Left lung (tissue), 10 donors: ENCODE results near the gene FAM43B. TPM values are rescaled to one million over a fixed set of nuclear protein-coding genes. Genes with fewer than 3 reads are reported as not detected.
"Not testable (repeated sequence)": the region's sequence is repeated elsewhere in the genome, so short reads cannot be mapped to it uniquely, and the experiment has no call there.

ENCODE experiments used
- ATAC-seq: fragments of 200-7000 bp; cut with Tn5 transposase; one replicate; pipeline ENCODE4 v1.9.1; 2020; ENCODE audit warnings: moderate library complexity
- DNase-seq, 4 donors: peaks; one replicate each; pipeline ENCODE4 v3.0.0-alpha.2; 2013 to 2020
- H3K27ac ChIP-seq, 2 donors: fragments of 200-600 bp; sonication (generic) in 1 of 2; one replicate each; pipeline versions ENCODE4 v1.5.0 to v1.8.0; 2020 to 2021
- H3K27me3 ChIP-seq, 2 donors: fragments of 200-600 bp; sonication (generic) in 1 of 2; one replicate each; pipeline versions ENCODE4 v1.5.0 to v1.8.0; 2020 to 2021
- H3K36me3 ChIP-seq, 2 donors: fragments of 200-600 bp; sonication (generic) in 1 of 2; one replicate each; pipeline versions ENCODE4 v1.5.0 to v1.8.0; 2020 to 2021
- H3K4me1 ChIP-seq, 2 donors: fragments of 200-600 bp; one replicate each; pipeline ENCODE4 v1.8.0; 2021
- H3K4me3 ChIP-seq, 2 donors: fragments of 200-600 bp; sonication (generic) in 1 of 2; one replicate each; pipeline versions ENCODE4 v1.5.0 to v1.8.0; 2020 to 2021; ENCODE audit warnings: mild to moderate bottlenecking in 1 of 2
- H3K9me3 ChIP-seq, 2 donors: fragments of 200-600 bp; sonication (generic) in 1 of 2; one replicate each; pipeline versions ENCODE4 v1.5.0 to v1.8.0; 2020 to 2021
- intact Hi-C, 2 donors: fragments of 100-400 bp; cut with DNase I; formaldehyde crosslinking; loops; one replicate each; pipeline versions ENCODE4 v1.11.2 to v1.14.2; 2022
- polyA plus RNA-seq, 6 donors: library from polyadenylated mRNA; unstranded; fragments of 120-200 nt; gene quantifications; one replicate each; pipeline ENCODE4 v1.2.1, GENCODE V29; 2013; ENCODE audit not compliant: insufficient read length in 6 of 6
- total RNA-seq, 2 donors: library from RNA; stranded (reverse); fragmentation: NEBNext Ultra II Directional; extraction: Animal tissue kit (Norgen Biotek cat#: 25700); gene quantifications; one replicate each; pipeline ENCODE4 v1.2.1, GENCODE V29; 2021
- TF ChIP-seq, protein P1 (sequence below), 2 donors: fragments of 200-600 bp; sonication (generic) in 1 of 2; IDR thresholded peaks; one replicate each; pipeline versions ENCODE4 v1.5.0 to v1.8.0; 2021; ENCODE audit warnings: antibody characterized with exemption in 2 of 2
- donor health status: DM: no; HTN: yes; CAD: no.
- donor health status: DM: no; HTN: no; CAD: no.

Gene FAM43B
- total and polyA plus RNA-seq, 8 donors, result 0.41 to 1.1 (median 0.69) TPM

DNA sequence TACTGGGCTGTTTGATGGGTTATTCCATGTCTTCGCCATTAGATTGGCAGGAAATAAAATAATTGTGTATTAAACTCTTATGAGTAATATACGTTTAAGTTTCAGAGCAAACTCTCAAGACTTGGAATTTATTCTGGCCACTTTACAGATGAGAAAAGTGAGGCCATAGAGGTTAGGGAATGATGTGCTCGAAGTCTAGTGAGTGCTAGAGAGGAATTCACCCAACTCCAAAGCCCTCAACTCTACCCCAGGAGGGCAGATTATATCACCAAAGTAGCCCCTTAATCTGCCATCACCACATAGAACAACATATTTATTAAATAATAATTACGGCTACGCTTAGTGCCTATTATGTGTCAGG, 44.0 kb upstream of the FAM43B start:
- DNase-seq, result no peak
- H3K27ac ChIP-seq, result peak overlapping the region; percentile 57 to 86

DNA sequence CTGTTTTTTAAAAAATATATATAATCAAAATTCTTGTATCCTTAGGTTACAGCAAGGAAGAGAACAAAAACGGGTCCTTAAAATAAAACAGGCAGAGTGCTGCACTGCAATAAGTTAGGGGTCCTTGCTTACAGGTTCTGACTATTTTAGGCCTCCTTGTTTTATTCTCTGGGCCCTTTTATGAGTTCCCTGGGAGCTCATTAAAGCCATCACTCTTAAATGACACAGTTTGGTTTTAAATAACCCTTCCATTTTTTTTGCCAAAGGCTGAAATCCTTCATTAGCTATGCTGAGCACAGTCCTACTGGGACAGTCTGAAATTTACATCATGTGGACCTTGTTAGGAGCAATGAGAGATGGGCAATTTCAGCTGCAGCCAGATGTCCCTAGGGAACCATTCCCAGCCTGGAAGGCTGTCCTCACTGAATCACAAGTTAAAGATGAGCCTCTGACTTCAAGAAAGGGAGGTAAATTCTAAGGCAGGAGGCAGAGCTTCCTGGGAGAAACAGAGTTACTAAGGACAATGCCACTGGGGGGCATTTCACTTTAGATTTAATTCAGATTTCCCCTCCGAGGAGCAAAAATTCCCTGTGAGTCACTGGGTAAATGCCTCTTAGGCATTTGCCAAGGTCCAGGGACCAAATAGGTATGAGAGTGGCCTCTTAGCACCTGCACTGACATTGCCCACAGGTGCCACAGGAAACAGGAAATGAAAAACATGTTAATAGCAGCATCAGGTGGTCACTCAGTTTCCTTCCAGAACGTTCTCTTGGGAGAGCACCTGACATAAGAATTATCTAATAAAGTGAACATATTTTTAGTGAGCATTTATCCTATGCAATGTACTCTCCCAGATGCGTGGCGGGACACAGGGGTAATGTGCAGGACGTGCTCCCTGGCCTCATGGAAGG, 40.6 kb upstream of the FAM43B start:
- intact Hi-C loops, result no loop called here
- TF ChIP-seq, protein P1, sequence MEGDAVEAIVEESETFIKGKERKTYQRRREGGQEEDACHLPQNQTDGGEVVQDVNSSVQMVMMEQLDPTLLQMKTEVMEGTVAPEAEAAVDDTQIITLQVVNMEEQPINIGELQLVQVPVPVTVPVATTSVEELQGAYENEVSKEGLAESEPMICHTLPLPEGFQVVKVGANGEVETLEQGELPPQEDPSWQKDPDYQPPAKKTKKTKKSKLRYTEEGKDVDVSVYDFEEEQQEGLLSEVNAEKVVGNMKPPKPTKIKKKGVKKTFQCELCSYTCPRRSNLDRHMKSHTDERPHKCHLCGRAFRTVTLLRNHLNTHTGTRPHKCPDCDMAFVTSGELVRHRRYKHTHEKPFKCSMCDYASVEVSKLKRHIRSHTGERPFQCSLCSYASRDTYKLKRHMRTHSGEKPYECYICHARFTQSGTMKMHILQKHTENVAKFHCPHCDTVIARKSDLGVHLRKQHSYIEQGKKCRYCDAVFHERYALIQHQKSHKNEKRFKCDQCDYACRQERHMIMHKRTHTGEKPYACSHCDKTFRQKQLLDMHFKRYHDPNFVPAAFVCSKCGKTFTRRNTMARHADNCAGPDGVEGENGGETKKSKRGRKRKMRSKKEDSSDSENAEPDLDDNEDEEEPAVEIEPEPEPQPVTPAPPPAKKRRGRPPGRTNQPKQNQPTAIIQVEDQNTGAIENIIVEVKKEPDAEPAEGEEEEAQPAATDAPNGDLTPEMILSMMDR (IDR thresholded peaks at IDR 0.05), result no peak
- Histone ChIP-seq H3K27me3 (peaks cover 0 to 53% of the 10 kb centered on the region in 2 donors), H3K4me3 (no peak overlapping the region), H3K4me1 (peaks cover 8 to 9% of the 10 kb centered on the region in 2 donors), H3K9me3 (no peaks in the 10 kb centered on the region), H3K36me3 (no peaks in the 10 kb centered on the region), H3K27ac (no peak overlapping the region)
- DNase-seq (no peak), ATAC-seq (no peak)

More for the DNA sequence above, 44.0 kb upstream of the FAM43B start:
- intact Hi-C loops, result no loop called here
- Histone ChIP-seq H3K9me3 (no peaks in the 10 kb centered on the region), H3K4me3 (peak overlapping the region; percentile 92 to 97), H3K4me1 (peaks cover 13 to 30% of the 10 kb centered on the region in 2 donors), H3K27me3 (peaks cover 0 to 19% of the 10 kb centered on the region in 2 donors), H3K36me3 (peaks cover 0 to 5% of the 10 kb centered on the region in 2 donors)
- TF ChIP-seq, protein P1 (IDR thresholded peaks at IDR 0.05), result no peak
- no peak for ATAC-seq

DNA sequence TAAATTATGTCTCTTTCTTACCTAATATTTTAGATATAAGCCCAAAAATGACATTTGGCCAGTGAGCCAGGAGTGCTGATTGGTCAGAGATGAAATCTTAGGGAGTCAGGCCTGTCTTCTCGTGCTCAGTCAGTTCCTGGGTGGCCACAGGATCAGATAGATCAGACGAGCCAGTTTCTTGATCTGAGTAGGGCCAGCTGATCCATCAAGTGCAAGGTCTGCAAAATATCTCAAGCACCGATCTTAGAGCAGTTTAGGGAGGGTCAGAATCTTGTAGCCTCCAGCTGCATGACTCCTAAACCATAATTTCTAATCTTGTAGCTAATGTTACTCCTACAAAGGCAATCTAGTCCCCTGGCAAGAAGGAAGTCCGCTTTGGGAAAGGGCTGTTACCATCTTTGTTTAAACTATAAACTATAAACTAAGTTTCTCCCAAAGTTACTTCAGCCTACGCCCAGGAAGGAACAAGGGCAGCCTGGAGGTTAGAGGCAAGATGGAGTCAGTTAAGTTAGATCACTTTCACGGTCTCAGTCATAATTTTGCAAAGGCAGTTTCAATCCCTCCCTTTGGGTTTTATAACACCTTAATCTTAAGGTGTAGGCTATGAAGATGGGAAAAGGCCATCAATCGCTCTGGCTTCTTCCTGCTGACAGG, 32.6 kb upstream of the FAM43B start:
- not testable (repeated sequence) for H3K27ac ChIP-seq, H3K4me3 ChIP-seq, H3K4me1 ChIP-seq, H3K9me3 ChIP-seq, H3K36me3 ChIP-seq, ATAC-seq, DNase-seq
- peaks cover 0 to 57% of the 10 kb centered on the region in 2 donors for H3K27me3 ChIP-seq
- intact Hi-C loops, result loop anchor here in 1 of 2 donors (5.0 kb wide), 1 partner anchor 118 kb away; no protein-coding TSS in a partner anchor

DNA sequence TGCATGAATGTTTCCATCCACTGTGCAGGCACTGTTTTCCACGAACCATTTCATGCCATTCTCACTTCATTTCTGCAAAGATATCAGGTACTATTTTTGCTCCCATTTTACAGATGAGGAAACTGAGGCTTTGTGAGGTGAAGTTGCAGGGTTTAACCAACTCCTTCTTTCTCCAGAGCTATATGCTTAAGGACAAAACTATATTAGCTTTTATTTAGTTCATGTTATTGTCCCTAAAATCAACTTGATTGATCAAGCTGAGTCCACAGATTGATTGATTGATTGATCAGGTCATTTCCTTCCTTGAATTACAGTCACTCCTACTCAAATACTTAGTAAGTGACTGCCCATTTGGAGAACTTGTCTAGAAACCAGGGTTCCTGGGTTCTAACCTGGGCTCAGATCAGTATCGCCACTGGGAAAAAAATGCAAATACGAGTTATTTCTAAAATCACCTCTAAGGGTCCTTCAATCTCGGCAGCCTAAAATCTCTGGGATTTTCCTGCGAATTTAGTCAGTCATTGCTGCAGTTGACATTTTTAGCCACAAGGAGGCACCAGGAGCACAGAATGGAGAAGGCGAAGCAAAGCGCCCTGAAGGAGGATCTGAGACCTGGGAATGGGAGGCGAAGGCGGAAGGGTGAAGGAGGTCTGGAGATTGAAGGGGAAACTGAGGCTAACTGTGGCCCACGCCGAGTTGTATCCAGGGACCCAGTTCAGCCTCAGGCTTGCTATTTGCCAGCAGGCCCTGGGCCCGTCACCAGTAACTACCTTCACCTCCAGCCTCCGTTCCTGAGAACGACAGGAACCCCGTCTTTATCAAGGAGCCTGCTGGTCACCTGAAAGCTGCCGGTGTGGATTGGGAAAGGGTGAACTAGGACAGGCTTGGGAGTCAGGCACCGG, 30.2 kb upstream of the FAM43B start:
- intact Hi-C loops, result loop anchor here in 1 of 2 donors (5.0 kb wide), 1 partner anchor 115 kb away; no protein-coding TSS in a partner anchor
- TF ChIP-seq, protein P1 (IDR thresholded peaks at IDR 0.05), result peak; percentile 78 to 81
- H3K36me3 ChIP-seq, result no peaks in the 10 kb centered on the region

DNA sequence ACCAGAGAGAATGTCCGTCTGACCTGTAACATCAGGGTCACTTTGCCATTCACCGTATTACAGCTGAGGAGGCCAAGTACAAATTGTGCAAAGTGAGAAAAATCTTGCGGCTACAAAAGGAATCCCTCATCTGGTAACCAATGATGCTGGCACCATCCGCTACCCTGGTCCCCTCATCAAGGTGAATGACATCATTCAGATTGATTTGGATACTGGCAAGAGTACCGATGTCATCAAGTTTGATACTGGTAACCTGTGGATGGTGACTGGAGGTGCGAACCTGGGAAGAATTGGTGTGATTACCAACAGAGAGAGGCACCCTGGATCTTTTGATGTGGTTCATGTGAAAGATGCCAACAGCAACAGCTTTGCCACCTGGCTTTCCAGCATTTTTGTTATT, 26.1 kb upstream of the FAM43B start:
- DNase-seq (no peak), ATAC-seq (no peak)
- intact Hi-C loops, result no loop called here
- Histone ChIP-seq H3K4me1 (no peaks in the 10 kb centered on the region), H3K9me3 (no peaks in the 10 kb centered on the region), H3K36me3 (no peaks in the 10 kb centered on the region), H3K27ac (no peak overlapping the region), H3K4me3 (no peak overlapping the region), H3K27me3 (peaks cover 7 to 56% of the 10 kb centered on the region in 2 donors)
- TF ChIP-seq, protein P1 (IDR thresholded peaks at IDR 0.05), result no peak

More for the DNA sequence above, 30.2 kb upstream of the FAM43B start:
- no peak overlapping the region for H3K4me3 ChIP-seq
- ATAC-seq (peak; percentile 95), DNase-seq (peak in 3 of 4 donors; percentile 61 to 87 (median 74))
- no peaks in the 10 kb centered on the region for H3K4me1 ChIP-seq
- no peaks in the 10 kb centered on the region for H3K9me3 ChIP-seq
- H3K27ac ChIP-seq, result no peak overlapping the region
- H3K27me3 ChIP-seq, result peaks cover 0 to 36% of the 10 kb centered on the region in 2 donors
